ENCODE results near the gene ST6GAL1.

Gene ST6GAL1

GRCh38 chr3:187093320-187093719 is 163.0 kb downstream of the ST6GAL1 start:
- Mint-ChIP-seq H3K9me3 (peaks cover 34% of the 10 kb centered on the region), H3K27me3 (no peaks in the 10 kb centered on the region), H3K27ac (no peak overlapping the region), H3K4me3 (no peak overlapping the region), H3K4me1 (peaks cover 4% of the 10 kb centered on the region), H3K36me3 (ENCODE audit: low read depth) (peaks cover 3% of the 10 kb centered on the region)
- no peak for DNase-seq
- no peak for ATAC-seq

- Mint-ChIP-seq H3K9me3 (peaks cover 12% of the 10 kb centered on the region), H3K4me3 (no peak overlapping the region), H3K4me1 (peaks cover 35% of the 10 kb centered on the region), H3K36me3 (ENCODE audit: low read depth) (no peaks in the 10 kb centered on the region), H3K27ac (no peak overlapping the region), H3K27me3 (no peaks in the 10 kb centered on the region)
- ATAC-seq: no peak
- DNase-seq: no peak
Observed at GRCh38 chr3:187098923-187099512, 168.7 kb downstream of the ST6GAL1 start.

GRCh38 chr3:187101184-187102072 is 171.1 kb downstream of the ST6GAL1 start:
- H3K9me3 Mint-ChIP-seq: peaks cover 9% of the 10 kb centered on the region
- peak overlapping the region; percentile 55 for H3K27ac Mint-ChIP-seq
- DNase-seq: peak; percentile 63
- no peaks in the 10 kb centered on the region for H3K27me3 Mint-ChIP-seq
- no peaks in the 10 kb centered on the region for H3K36me3 Mint-ChIP-seq (ENCODE audit: low read depth)
- peak; percentile 64 for ATAC-seq
- peak overlapping the region; percentile 32 for H3K4me3 Mint-ChIP-seq
- peaks cover 41% of the 10 kb centered on the region for H3K4me1 Mint-ChIP-seq

- DNase-seq (no peak), ATAC-seq (no peak)
- peaks cover 38% of the 10 kb centered on the region for H3K4me1 Mint-ChIP-seq
- no peaks in the 10 kb centered on the region for H3K36me3 Mint-ChIP-seq (ENCODE audit: low read depth)
- H3K27me3 Mint-ChIP-seq: no peaks in the 10 kb centered on the region
- peak overlapping the region; percentile 55 for H3K27ac Mint-ChIP-seq
- H3K4me3 Mint-ChIP-seq: peak overlapping the region; percentile 32
- H3K9me3 Mint-ChIP-seq: peaks cover 9% of the 10 kb centered on the region
Observed at GRCh38 chr3:187102073-187102634, 171.8 kb downstream of the ST6GAL1 start.

GRCh38 chr3:187103251-187103650 is 172.9 kb downstream of the ST6GAL1 start:
- H3K27ac Mint-ChIP-seq: no peak overlapping the region
- no peaks in the 10 kb centered on the region for H3K36me3 Mint-ChIP-seq (ENCODE audit: low read depth)
- peaks cover 37% of the 10 kb centered on the region for H3K4me1 Mint-ChIP-seq
- DNase-seq (no peak), ATAC-seq (no peak)
- no peaks in the 10 kb centered on the region for H3K27me3 Mint-ChIP-seq
- H3K9me3 Mint-ChIP-seq: peaks cover 5% of the 10 kb centered on the region
- no peak overlapping the region for H3K4me3 Mint-ChIP-seq

- DNase-seq (no peak), ATAC-seq (no peak)
- no peaks in the 10 kb centered on the region for H3K9me3 Mint-ChIP-seq
- no peaks in the 10 kb centered on the region for H3K36me3 Mint-ChIP-seq (ENCODE audit: low read depth)
- no peaks in the 10 kb centered on the region for H3K27me3 Mint-ChIP-seq
- no peak overlapping the region for H3K27ac Mint-ChIP-seq
- peaks cover 27% of the 10 kb centered on the region for H3K4me1 Mint-ChIP-seq
- no peak overlapping the region for H3K4me3 Mint-ChIP-seq
Observed at GRCh38 chr3:187104342-187104741, 174.0 kb downstream of the ST6GAL1 start.

GRCh38 chr3:187104933-187105332 is 174.6 kb downstream of the ST6GAL1 start:
- Mint-ChIP-seq H3K36me3 (ENCODE audit: low read depth) (no peaks in the 10 kb centered on the region), H3K4me1 (peaks cover 26% of the 10 kb centered on the region), H3K9me3 (no peaks in the 10 kb centered on the region), H3K27me3 (no peaks in the 10 kb centered on the region), H3K27ac (no peak overlapping the region), H3K4me3 (no peak overlapping the region)
- no peak for DNase-seq
- no peak for ATAC-seq

- ATAC-seq (no peak), DNase-seq (no peak)
- peaks cover 26% of the 10 kb centered on the region for H3K4me1 Mint-ChIP-seq
- no peaks in the 10 kb centered on the region for H3K36me3 Mint-ChIP-seq (ENCODE audit: low read depth)
- no peak overlapping the region for H3K27ac Mint-ChIP-seq
- no peaks in the 10 kb centered on the region for H3K27me3 Mint-ChIP-seq
- no peak overlapping the region for H3K4me3 Mint-ChIP-seq
- H3K9me3 Mint-ChIP-seq: no peaks in the 10 kb centered on the region
Observed at GRCh38 chr3:187105700-187106099, 175.4 kb downstream of the ST6GAL1 start.

GRCh38 chr3:187107989-187108388 is 177.7 kb downstream of the ST6GAL1 start:
- DNase-seq (no peak), ATAC-seq (no peak)
- peaks cover 13% of the 10 kb centered on the region for H3K4me1 Mint-ChIP-seq
- H3K9me3 Mint-ChIP-seq: no peaks in the 10 kb centered on the region
- H3K27ac Mint-ChIP-seq: no peak overlapping the region
- no peak overlapping the region for H3K4me3 Mint-ChIP-seq
- no peaks in the 10 kb centered on the region for H3K27me3 Mint-ChIP-seq
- no peaks in the 10 kb centered on the region for H3K36me3 Mint-ChIP-seq (ENCODE audit: low read depth)

- DNase-seq (no peak), ATAC-seq (no peak)
- H3K4me1 Mint-ChIP-seq: peaks cover 6% of the 10 kb centered on the region
- no peaks in the 10 kb centered on the region for H3K36me3 Mint-ChIP-seq (ENCODE audit: low read depth)
- H3K4me3 Mint-ChIP-seq: no peak overlapping the region
- H3K27ac Mint-ChIP-seq: no peak overlapping the region
- H3K27me3 Mint-ChIP-seq: no peaks in the 10 kb centered on the region
- H3K9me3 Mint-ChIP-seq: no peaks in the 10 kb centered on the region
Observed at GRCh38 chr3:187110156-187110555, 179.8 kb downstream of the ST6GAL1 start.

- DNase-seq: no peak
- Mint-ChIP-seq H3K4me1 (peaks cover 6% of the 10 kb centered on the region), H3K27me3 (no peaks in the 10 kb centered on the region)
Observed at GRCh38 chr3:187112934-187113793, 182.8 kb downstream of the ST6GAL1 start.

GRCh38 chr3:187114511-187114910 is 184.2 kb downstream of the ST6GAL1 start:
- Mint-ChIP-seq H3K27me3 (no peaks in the 10 kb centered on the region), H3K27ac (no peak overlapping the region), H3K9me3 (no peaks in the 10 kb centered on the region), H3K36me3 (ENCODE audit: low read depth) (no peaks in the 10 kb centered on the region), H3K4me1 (peaks cover 6% of the 10 kb centered on the region), H3K4me3 (no peak overlapping the region)
- DNase-seq (no peak), ATAC-seq (no peak)

More at GRCh38 chr3:187112934-187113793, 182.8 kb downstream of the ST6GAL1 start:
- no peaks in the 10 kb centered on the region for H3K9me3 Mint-ChIP-seq
- H3K27ac Mint-ChIP-seq: no peak overlapping the region
- no peaks in the 10 kb centered on the region for H3K36me3 Mint-ChIP-seq (ENCODE audit: low read depth)
- no peak for ATAC-seq
- no peak overlapping the region for H3K4me3 Mint-ChIP-seq

- Mint-ChIP-seq H3K27ac (no peak overlapping the region), H3K4me1 (peaks cover under 1% of the 10 kb centered on the region), H3K4me3 (no peak overlapping the region), H3K9me3 (no peaks in the 10 kb centered on the region), H3K27me3 (no peaks in the 10 kb centered on the region), H3K36me3 (ENCODE audit: low read depth) (no peaks in the 10 kb centered on the region)
- ATAC-seq (no peak), DNase-seq (no peak)
Observed at GRCh38 chr3:187120326-187120725, 190.0 kb downstream of the ST6GAL1 start.

- Mint-ChIP-seq H3K27me3 (no peaks in the 10 kb centered on the region), H3K36me3 (ENCODE audit: low read depth) (no peaks in the 10 kb centered on the region)
Observed at GRCh38 chr3:187122261-187122660, 191.9 kb downstream of the ST6GAL1 start.

More at GRCh38 chr3:187122261-187122660, 191.9 kb downstream of the ST6GAL1 start:
- no peak for DNase-seq
- H3K9me3 Mint-ChIP-seq: no peaks in the 10 kb centered on the region
- no peak overlapping the region for H3K27ac Mint-ChIP-seq
- ATAC-seq: no peak
- no peak overlapping the region for H3K4me3 Mint-ChIP-seq
- peaks cover 4% of the 10 kb centered on the region for H3K4me1 Mint-ChIP-seq
